ENCODE results near the gene RINL.

RINL gene

DNA sequence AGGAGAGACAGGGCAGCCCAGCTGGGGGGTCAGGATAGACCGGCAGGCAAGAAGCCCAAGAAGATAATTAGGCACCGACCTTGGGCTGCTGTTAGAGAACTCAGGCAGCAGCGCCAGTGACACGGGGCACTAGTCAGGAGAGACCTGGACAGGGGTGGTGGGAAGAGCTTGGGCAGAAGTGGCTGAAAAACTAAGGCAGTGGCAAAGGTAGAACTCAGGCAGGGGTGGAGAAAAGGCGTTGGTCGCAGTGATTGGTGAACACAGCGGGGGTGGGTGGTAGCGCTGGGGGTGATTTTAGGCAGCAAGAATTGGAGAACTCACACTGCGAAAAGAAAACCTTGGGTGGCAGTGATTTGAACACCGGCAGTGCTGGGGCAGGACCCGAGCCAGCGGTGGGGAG is 29.6 kb upstream of the RINL start:
- Histone ChIP-seq H2BK120ac (ENCODE audit: low read depth, low read length) (no peak overlapping the region), H4K8ac (ENCODE audit: low read depth, low read length) (no peak overlapping the region), H3K23ac (ENCODE audit: low read depth, low read length, poor library complexity) (no peak overlapping the region), H3K4me1 (ENCODE audit: control insufficient read depth in 2 of 2, insufficient read depth in 1 of 2, low read depth in 1 of 2, low read length in 2 of 2) (peaks cover 0 to 2% of the 10 kb centered on the region in 2 donors), H2BK12ac (ENCODE audit: low read length) (no peak overlapping the region), H3K18ac (ENCODE audit: low read length) (no peak overlapping the region), H3K27me3 (ENCODE audit: control insufficient read depth in 3 of 3, insufficient read depth in 3 of 3, low read depth in 1 of 3, low read length in 3 of 3) (no peaks in the 10 kb centered on the region), H2AFZ (ENCODE audit: low read length) (no peak overlapping the region), H3K4ac (ENCODE audit: low read length) (no peak overlapping the region), H2BK15ac (ENCODE audit: low read length) (no peak overlapping the region), H3K27ac (replicated peaks; ENCODE audit: low read length) (no peak overlapping the region), H3K4me3 (ENCODE audit: low read length in 2 of 2) (peak overlapping the region in 1 of 2 donors; percentile 40), H3K14ac (ENCODE audit: low read length) (no peak overlapping the region), H4K91ac (ENCODE audit: low read depth, low read length, poor library complexity) (no peak overlapping the region), H3K36me3 (replicated peaks in 1 of 2; ENCODE audit: control insufficient read depth in 2 of 2, insufficient read depth in 2 of 2, low read length in 2 of 2) (peaks cover 19 to 30% of the 10 kb centered on the region in 2 donors), H3K4me2 (ENCODE audit: insufficient read depth, low read length, poor library complexity, severe bottlenecking) (no peak overlapping the region), H2AK5ac (ENCODE audit: low read depth, low read length) (no peak overlapping the region), H2BK5ac (ENCODE audit: low read length) (no peak overlapping the region), H3K9me3 (replicated peaks in 1 of 2; ENCODE audit: control insufficient read depth in 2 of 2, insufficient read depth in 1 of 2, low read depth in 1 of 2, low read length in 2 of 2) (peaks cover 0 to 12% of the 10 kb centered on the region in 2 donors), H3K9ac (ENCODE audit: low read depth, low read length, poor library complexity) (peak overlapping the region; percentile 24), H3K79me1 (ENCODE audit: low read depth, low read length) (no peaks in the 10 kb centered on the region)
- no peak for DNase-seq (ENCODE audit: low spot score)
- no CpG with 5 or more reads among the region's 12 CpGs for WGBS, 2 donors (ENCODE audit: extremely low coverage in 2 of 2, insufficient read length in 2 of 2, insufficient replicate concordance in 1 of 2)

DNA sequence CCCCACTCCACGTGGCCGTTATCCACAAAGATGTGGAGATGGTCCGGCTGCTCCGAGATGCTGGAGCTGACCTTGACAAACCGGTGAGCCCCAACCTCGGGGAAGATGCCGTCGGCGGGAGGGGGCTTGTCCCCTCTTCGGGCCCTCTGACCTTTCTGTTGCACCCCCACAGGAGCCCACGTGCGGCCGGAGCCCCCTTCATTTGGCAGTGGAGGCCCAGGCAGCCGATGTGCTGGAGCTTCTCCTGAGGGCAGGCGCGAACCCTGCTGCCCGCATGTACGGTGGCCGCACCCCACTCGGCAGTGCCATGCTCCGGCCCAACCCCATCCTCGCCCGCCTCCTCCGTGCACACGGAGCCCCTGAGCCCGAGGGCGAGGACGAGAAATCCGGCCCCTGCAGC is 29.2 kb upstream of the RINL start:
- H3K9ac ChIP-seq (ENCODE audit: low read depth, low read length, poor library complexity) = peak overlapping the region; percentile 24
- no peak overlapping the region for H3K27ac ChIP-seq (replicated peaks; ENCODE audit: low read length)
- no peak overlapping the region for H3K23ac ChIP-seq (ENCODE audit: low read depth, low read length, poor library complexity)
- no peak overlapping the region for H3K4ac ChIP-seq (ENCODE audit: low read length)
- no peaks in the 10 kb centered on the region for H3K27me3 ChIP-seq (ENCODE audit: control insufficient read depth in 3 of 3, insufficient read depth in 3 of 3, low read depth in 1 of 3, low read length in 3 of 3)
- H2BK15ac ChIP-seq (ENCODE audit: low read length) = no peak overlapping the region
- H2AK5ac ChIP-seq (ENCODE audit: low read depth, low read length) = no peak overlapping the region
- H3K14ac ChIP-seq (ENCODE audit: low read length) = no peak overlapping the region
- no peak for DNase-seq (ENCODE audit: low spot score)
- no peak overlapping the region for H2BK120ac ChIP-seq (ENCODE audit: low read depth, low read length)
- H4K91ac ChIP-seq (ENCODE audit: low read depth, low read length, poor library complexity) = no peak overlapping the region
- no peak overlapping the region for H2BK12ac ChIP-seq (ENCODE audit: low read length)
- H3K18ac ChIP-seq (ENCODE audit: low read length) = no peak overlapping the region
- WGBS, 2 donors (ENCODE audit: extremely low coverage in 2 of 2, insufficient read length in 2 of 2, insufficient replicate concordance in 1 of 2) = no CpG with 5 or more reads among the region's 29 CpGs
- H2AFZ ChIP-seq (ENCODE audit: low read length) = no peak overlapping the region
- H3K4me1 ChIP-seq (ENCODE audit: control insufficient read depth in 2 of 2, insufficient read depth in 1 of 2, low read depth in 1 of 2, low read length in 2 of 2) = peaks cover 0 to 2% of the 10 kb centered on the region in 2 donors
- H3K9me3 ChIP-seq (replicated peaks in 1 of 2; ENCODE audit: control insufficient read depth in 2 of 2, insufficient read depth in 1 of 2, low read depth in 1 of 2, low read length in 2 of 2) = peaks cover 0 to 12% of the 10 kb centered on the region in 2 donors
- no peaks in the 10 kb centered on the region for H3K79me1 ChIP-seq (ENCODE audit: low read depth, low read length)
- peak overlapping the region in 1 of 2 donors; percentile 40 for H3K4me3 ChIP-seq (ENCODE audit: low read length in 2 of 2)
- peaks cover 19 to 30% of the 10 kb centered on the region in 2 donors for H3K36me3 ChIP-seq (replicated peaks in 1 of 2; ENCODE audit: control insufficient read depth in 2 of 2, insufficient read depth in 2 of 2, low read length in 2 of 2)
- no peak overlapping the region for H4K8ac ChIP-seq (ENCODE audit: low read depth, low read length)
- no peak overlapping the region for H3K4me2 ChIP-seq (ENCODE audit: insufficient read depth, low read length, poor library complexity, severe bottlenecking)
- no peak overlapping the region for H2BK5ac ChIP-seq (ENCODE audit: low read length)

DNA sequence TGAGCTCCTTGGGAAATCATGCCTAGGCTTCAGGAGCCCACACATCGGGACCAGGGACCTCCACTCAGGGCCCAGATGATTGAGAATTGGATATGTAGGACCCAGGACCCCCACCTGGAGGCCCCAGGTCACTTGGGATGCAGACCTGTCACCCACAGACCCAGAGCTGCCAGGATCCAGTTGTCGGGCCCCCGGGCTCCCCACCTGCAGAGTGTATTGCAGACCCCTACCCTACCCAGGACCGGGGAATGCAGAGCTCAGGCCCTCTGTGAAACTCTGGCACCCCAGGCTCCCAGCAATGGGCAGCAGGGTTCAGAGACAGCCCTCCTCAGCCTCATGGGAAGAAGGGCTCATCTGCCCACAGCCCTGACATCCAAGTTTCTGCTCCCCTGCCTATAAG is 27.5 kb upstream of the RINL start:
- Histone ChIP-seq H2AFZ (ENCODE audit: low read length) (no peak overlapping the region), H3K27ac (replicated peaks; ENCODE audit: low read length) (no peak overlapping the region), H3K36me3 (replicated peaks in 1 of 2; ENCODE audit: control insufficient read depth in 2 of 2, insufficient read depth in 2 of 2, low read length in 2 of 2) (peaks cover 19 to 30% of the 10 kb centered on the region in 2 donors), H3K14ac (ENCODE audit: low read length) (no peak overlapping the region), H2BK5ac (ENCODE audit: low read length) (no peak overlapping the region), H4K91ac (ENCODE audit: low read depth, low read length, poor library complexity) (no peak overlapping the region), H3K79me1 (ENCODE audit: low read depth, low read length) (peaks cover 2% of the 10 kb centered on the region), H3K23ac (ENCODE audit: low read depth, low read length, poor library complexity) (no peak overlapping the region), H4K8ac (ENCODE audit: low read depth, low read length) (no peak overlapping the region), H3K9ac (ENCODE audit: low read depth, low read length, poor library complexity) (peak overlapping the region; percentile 12), H3K27me3 (ENCODE audit: control insufficient read depth in 3 of 3, insufficient read depth in 3 of 3, low read depth in 1 of 3, low read length in 3 of 3) (no peaks in the 10 kb centered on the region), H3K4me3 (ENCODE audit: low read length in 2 of 2) (no peak overlapping the region), H3K4me2 (ENCODE audit: insufficient read depth, low read length, poor library complexity, severe bottlenecking) (no peak overlapping the region), H3K4me1 (ENCODE audit: control insufficient read depth in 2 of 2, insufficient read depth in 1 of 2, low read depth in 1 of 2, low read length in 2 of 2) (peaks cover 0 to 2% of the 10 kb centered on the region in 2 donors), H2BK15ac (ENCODE audit: low read length) (no peak overlapping the region), H3K9me3 (replicated peaks in 1 of 2; ENCODE audit: control insufficient read depth in 2 of 2, insufficient read depth in 1 of 2, low read depth in 1 of 2, low read length in 2 of 2) (peaks cover 2 to 19% of the 10 kb centered on the region in 2 donors), H3K4ac (ENCODE audit: low read length) (no peak overlapping the region), H3K18ac (ENCODE audit: low read length) (no peak overlapping the region), H2AK5ac (ENCODE audit: low read depth, low read length) (no peak overlapping the region), H2BK12ac (ENCODE audit: low read length) (no peak overlapping the region), H2BK120ac (ENCODE audit: low read depth, low read length) (no peak overlapping the region)
- no CpG with 5 or more reads among the region's 4 CpGs for WGBS, 2 donors (ENCODE audit: extremely low coverage in 2 of 2, insufficient read length in 2 of 2, insufficient replicate concordance in 1 of 2)
- no peak for DNase-seq (ENCODE audit: low spot score)

DNA sequence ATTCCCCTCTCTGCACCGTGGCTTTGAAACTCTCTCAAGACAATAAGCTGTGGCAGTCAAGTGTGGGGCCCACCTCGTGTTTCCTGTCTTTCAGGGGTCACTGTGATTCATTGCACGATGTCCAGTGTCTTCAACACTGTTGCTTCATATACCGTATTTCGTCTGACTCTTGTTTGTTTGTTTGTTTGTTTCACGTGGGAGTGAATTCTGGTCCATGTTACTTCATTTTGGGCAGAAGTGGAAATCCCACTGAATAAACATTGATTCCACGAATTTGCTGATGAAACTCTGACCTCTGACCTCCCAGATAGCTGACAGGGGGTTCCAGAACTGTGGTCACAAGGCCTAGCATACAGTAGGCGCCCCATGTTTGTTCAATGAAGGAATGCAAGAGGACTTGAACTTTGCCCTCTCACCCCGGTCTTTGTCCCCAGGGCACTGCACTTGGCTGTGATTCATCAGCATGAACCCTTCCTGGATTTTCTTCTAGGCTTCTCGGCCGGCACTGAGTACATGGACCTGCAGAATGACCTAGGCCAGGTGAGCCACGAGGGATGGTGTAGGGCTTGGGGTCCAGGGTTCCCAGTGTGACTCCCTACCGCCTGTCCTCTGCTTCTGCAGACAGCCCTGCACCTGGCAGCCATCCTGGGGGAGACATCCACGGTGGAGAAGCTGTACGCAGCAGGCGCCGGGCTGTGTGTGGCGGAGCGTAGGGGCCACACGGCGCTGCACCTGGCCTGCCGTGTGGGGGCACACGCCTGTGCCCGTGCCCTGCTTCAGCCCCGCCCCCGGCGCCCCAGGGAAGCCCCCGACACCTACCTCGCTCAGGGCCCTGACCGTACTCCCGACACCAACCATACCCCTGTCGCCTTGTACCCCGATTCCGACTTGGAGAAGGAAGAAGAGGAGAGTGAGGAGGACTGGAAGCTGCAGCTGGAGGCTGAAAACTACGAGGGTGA is 26.8 kb upstream of the RINL start:
- no CpG with 5 or more reads among the region's 35 CpGs for whole genome bisulfite sequencing, 2 donors (ENCODE audit: extremely low coverage in 2 of 2, insufficient read length in 2 of 2, insufficient replicate concordance in 1 of 2)

More for the DNA sequence above, 26.8 kb upstream of the RINL start:
- peaks cover 19 to 30% of the 10 kb centered on the region in 2 donors for H3K36me3 ChIP-seq (replicated peaks in 1 of 2; ENCODE audit: control insufficient read depth in 2 of 2, insufficient read depth in 2 of 2, low read length in 2 of 2)
- H3K27ac ChIP-seq (replicated peaks; ENCODE audit: low read length) = no peak overlapping the region
- H2BK15ac ChIP-seq (ENCODE audit: low read length) = no peak overlapping the region
- H3K9ac ChIP-seq (ENCODE audit: low read depth, low read length, poor library complexity) = no peak overlapping the region
- H4K91ac ChIP-seq (ENCODE audit: low read depth, low read length, poor library complexity) = no peak overlapping the region
- H3K27me3 ChIP-seq (ENCODE audit: control insufficient read depth in 3 of 3, insufficient read depth in 3 of 3, low read depth in 1 of 3, low read length in 3 of 3) = no peaks in the 10 kb centered on the region
- H3K23ac ChIP-seq (ENCODE audit: low read depth, low read length, poor library complexity) = no peak overlapping the region
- H3K4me1 ChIP-seq (ENCODE audit: control insufficient read depth in 2 of 2, insufficient read depth in 1 of 2, low read depth in 1 of 2, low read length in 2 of 2) = peaks cover 0 to 2% of the 10 kb centered on the region in 2 donors
- peaks cover 2 to 19% of the 10 kb centered on the region in 2 donors for H3K9me3 ChIP-seq (replicated peaks in 1 of 2; ENCODE audit: control insufficient read depth in 2 of 2, insufficient read depth in 1 of 2, low read depth in 1 of 2, low read length in 2 of 2)
- H3K4ac ChIP-seq (ENCODE audit: low read length) = no peak overlapping the region
- no peak overlapping the region for H2BK12ac ChIP-seq (ENCODE audit: low read length)
- no peak overlapping the region for H3K4me2 ChIP-seq (ENCODE audit: insufficient read depth, low read length, poor library complexity, severe bottlenecking)
- H3K18ac ChIP-seq (ENCODE audit: low read length) = no peak overlapping the region
- no peak overlapping the region for H2AK5ac ChIP-seq (ENCODE audit: low read depth, low read length)
- H3K4me3 ChIP-seq (ENCODE audit: low read length in 2 of 2) = no peak overlapping the region
- no peak overlapping the region for H3K14ac ChIP-seq (ENCODE audit: low read length)
- no peak for DNase-seq (ENCODE audit: low spot score)
- no peak overlapping the region for H2BK5ac ChIP-seq (ENCODE audit: low read length)
- H2BK120ac ChIP-seq (ENCODE audit: low read depth, low read length) = no peak overlapping the region
- H2AFZ ChIP-seq (ENCODE audit: low read length) = no peak overlapping the region
- H3K79me1 ChIP-seq (ENCODE audit: low read depth, low read length) = peaks cover 2% of the 10 kb centered on the region
- no peak overlapping the region for H4K8ac ChIP-seq (ENCODE audit: low read depth, low read length)

Measured in neuronal stem cell (in vitro differentiated cells).